Stimulated activated CD4-positive, alpha-beta T cell treated with anti-CD3 and anti-CD28 coated beads, Interleukin-4, amount 100 ng/mL, for 24 hours (primary cell): ENCODE data around the gene ODC1.
A peak's percentile ranks its signal among the peaks of the same experiment; 100 is the strongest.

Experiments used
- DNase-seq: peaks from one replicate; pipeline ENCODE4 v3.0.0-alpha.2; 2020

Gene ODC1

DNA sequence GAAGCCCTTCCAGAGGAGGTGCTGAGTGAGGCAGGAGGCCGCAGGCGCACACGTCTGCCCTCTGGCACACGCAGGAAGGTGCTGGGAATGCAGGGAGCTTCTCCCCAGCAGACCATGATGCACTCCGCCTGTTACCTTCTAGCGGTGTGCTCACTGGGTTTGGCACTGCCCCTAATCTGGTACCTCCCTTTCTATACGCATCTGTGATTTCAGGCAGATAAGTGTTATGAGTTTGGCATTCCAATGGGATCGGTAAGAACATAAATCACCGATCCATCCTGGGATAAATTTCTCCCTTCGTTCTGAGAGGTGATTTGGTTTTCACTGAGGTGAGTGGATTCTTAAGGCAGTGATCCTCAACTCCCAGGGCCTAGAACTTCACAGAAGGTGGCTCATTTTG is 34.6 kb downstream of the ODC1 start:
- DNase-seq, result no peak

- DNase-seq, result peak; percentile 21
Measured at GRCh38 chr2:10412380-10412779, 35.7 kb downstream of the ODC1 start.

DNA sequence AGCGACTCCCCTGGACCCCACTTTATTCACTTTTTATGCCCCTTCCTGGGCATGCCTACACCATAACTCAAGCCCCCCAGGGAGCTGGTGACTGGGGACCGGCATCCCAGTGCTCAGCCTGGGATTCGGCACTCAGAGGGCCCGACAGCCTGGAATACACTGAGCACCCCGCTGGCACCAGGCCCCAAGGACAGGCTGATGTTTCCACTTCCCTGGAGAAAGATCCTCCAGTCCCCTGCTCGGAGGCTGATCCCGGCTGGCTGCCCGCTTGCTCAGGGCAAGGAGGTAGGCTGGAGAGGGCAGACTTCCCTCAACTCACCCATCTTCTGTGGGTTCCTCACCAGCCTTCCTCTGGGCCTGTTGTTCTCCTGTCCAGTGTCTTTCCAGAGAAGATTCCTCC is 36.6 kb downstream of the ODC1 start:
- no peak for DNase-seq

DNA sequence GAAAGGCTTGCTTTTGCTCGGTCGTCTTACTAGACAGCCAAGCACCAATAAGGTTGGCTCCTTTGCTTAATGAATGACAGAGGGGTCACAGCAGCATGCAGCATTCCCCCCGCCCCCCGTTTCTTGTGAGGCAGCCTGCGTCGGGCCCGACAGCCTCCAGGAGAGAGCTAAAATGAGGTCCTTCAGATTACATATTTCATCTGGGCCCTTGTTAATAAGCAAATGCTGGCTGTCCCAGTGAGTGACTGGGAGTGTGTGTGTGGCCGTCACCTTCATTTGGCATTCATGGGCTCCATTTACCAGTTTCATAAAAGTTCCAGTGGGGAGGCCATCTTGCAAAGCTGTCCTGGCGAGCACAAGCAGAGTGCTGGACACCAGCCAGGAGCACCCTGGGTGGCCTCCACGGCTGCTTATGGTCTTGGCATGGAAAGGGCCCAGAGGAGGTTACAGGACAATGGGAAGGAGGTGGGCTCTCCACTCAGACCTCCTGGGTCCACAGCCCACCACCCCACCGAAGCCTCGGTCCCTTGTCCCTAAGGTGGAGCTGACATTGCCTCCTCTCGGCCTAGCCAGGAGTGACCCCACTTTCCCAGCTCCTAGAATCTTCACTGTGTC is 37.2 kb downstream of the ODC1 start:
- no peak for DNase-seq

GRCh38 chr2:10410001-10410822 is 37.9 kb downstream of the ODC1 start:
- no peak for DNase-seq

DNA sequence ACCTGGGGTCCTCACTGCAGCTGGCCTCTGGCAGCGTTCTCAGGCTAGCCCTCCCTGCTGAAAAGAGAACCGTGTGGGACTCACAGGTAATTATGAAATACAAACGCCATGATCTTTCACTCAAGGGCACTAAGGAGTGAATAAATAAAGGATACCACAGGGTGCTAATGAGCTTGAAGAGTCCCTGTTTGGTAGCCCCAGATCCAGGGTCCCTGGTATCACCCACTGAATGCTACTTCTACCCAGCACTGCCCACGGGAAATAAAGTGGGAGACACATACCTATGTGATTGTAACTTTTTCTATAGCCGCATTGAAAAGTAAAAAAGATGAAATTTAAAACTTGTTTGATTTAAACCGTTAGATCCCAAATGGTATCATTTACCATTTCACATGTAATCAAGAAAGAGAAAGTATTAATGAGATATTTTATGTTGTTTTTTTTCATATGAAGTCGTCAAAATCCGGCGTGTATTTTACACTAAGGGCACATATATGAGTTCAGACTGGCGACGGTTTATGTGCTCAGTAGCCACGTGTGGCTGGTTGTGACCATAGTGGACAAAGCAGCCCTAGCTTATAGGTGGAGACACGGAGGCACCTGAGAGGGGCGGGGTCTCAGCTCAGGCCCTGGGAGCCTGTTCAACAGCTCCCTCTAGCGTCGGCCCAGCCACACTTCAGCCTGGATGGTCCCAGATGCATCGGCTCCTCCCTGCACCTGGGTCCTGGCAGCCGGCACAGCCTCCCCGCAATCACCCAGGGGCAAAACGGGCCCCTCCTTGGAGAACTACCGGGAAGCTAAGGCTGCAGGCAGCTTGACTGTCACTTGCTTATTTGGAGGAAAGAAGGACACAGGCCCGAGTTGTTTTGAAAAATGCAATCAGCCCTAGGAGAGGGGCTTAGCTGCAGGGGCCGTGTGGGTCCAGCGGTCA is 39.2 kb downstream of the ODC1 start:
- DNase-seq, result peak; percentile 86

DNA sequence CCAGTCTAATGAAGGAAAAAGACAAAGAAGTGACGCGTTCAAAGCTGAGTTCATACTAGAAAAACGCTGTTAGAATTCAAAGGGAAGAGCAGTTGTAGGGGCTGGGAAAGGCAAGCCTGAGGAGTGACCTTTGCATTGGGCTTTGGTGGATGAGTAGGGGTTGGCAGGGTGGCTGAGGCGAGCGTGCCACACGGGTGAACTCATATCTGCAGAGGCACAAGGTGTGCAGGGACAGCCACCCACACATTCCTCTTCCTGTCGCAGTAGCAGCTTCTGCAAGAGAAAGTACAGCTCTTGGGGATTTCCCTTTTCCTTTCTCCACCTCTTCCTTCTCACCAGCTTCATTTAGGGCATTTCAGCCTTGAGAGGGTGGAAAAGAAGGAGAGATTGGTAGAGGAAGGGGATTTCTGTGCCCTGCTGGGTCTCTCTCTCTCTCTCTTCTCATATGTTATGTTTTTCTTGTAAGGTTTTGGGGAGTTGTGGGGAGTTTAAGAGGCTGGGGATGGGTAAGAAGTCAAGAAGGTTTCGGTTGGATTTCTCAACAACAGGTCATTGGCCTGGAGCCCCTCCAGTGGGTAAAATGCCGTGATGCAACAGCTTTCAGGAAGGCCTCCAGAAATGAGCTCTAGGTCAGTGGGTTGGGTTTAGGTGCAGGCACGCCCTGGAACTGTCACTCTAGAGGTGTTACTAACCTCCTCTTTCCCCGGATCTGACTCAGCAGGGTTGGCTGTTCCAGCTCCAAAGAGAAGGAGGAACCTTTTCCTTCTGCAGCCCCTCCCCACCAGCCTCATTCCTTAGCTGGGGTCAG is 40.1 kb downstream of the ODC1 start:
- peak; percentile 74 for DNase-seq

DNA sequence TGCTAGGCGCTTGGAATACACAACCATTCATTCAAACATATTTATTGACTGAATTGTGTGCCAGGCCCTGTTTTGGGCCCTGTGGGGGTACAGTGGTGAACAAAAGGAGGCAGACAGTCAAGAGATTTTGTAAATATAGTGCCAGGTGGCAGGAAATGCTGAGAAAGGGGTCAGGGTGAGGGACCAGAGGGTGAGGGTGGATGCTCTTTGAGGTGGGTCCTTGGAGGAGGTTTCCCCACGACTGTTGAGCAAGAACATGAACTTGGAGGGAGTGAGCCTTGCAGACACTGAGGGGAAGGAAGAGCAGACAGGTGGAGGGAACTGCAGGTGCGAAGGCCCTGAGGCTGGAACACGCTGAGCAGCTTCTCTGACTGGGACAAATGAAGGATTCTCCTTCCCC is 40.7 kb downstream of the ODC1 start:
- DNase-seq, result no peak

GRCh38 chr2:10406491-10407188 is 41.5 kb downstream of the ODC1 start:
- no peak for DNase-seq

- DNase-seq, result no peak
Measured at GRCh38 chr2:10406016-10406415, 42.1 kb downstream of the ODC1 start.

GRCh38 chr2:10405448-10405847 is 42.7 kb downstream of the ODC1 start:
- DNase-seq, result no peak

- DNase-seq, result no peak
Measured at GRCh38 chr2:10404324-10405143, 43.6 kb downstream of the ODC1 start.

DNA sequence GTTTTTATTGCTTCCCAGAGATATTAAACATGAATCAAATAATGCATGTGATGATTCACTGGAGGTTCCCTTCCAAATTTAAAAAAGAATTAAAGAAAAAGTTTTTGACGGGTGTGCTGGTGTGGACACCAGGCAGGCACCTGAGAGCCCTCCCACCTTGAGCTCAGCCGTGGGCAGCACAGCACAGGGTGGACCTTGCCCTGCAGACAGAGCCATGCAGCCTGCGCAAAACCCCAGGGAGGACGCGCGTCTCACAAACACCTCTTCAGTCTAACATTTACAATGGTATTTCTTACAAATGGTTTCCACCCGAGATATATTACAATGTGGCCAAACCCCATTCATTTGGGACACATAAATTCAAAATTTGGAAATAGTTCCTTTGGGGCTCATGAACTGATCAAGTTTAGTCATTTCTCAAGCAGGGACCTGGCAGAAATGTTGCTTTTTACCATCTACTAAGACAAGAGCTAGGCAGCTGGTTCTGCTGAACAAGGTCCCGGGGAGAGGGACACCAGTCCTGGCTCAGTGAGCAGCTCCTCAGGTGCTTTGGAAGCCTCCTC is 45.4 kb downstream of the ODC1 start:
- no peak for DNase-seq

DNA sequence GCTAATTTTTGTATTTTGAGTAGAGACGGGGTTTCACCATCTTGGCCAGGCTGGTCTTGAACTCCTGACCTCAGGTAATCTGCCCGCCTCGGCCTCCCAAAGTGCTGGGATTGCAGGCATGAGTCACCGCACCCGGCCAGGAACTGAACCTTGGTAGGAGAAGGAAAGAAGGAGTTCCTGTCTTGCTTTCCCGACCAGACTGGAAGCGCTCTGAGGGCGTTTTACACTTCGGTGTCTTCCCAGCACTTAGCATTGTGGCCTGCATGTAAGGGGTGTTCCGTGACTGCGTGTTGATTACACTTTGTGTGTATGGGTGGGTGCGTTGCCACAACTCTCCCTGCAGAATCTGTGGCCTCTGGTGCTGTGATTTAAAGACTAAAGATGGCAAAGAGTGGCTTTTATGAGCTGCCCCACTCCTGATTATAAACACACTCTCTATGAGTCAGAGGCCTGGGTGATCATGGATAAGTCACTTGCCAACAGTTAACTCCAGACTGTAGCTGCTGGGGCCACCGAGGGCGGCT is 46.0 kb downstream of the ODC1 start:
- no peak for DNase-seq

GRCh38 chr2:10400978-10401951 is 46.9 kb downstream of the ODC1 start:
- no peak for DNase-seq

- peak; percentile 36 for DNase-seq
Measured at GRCh38 chr2:10400568-10400977, 47.6 kb downstream of the ODC1 start.

- no peak for DNase-seq
Measured at GRCh38 chr2:10400002-10400401, 48.1 kb downstream of the ODC1 start.

GRCh38 chr2:10399358-10399757 is 48.8 kb downstream of the ODC1 start:
- DNase-seq, result no peak

- no peak for DNase-seq
Measured at GRCh38 chr2:10398496-10398895, 49.6 kb downstream of the ODC1 start.
